Epithelial cell of proximal tubule (primary cell): ENCODE results near the gene APBB2. TPM values are rescaled to one million over a fixed set of nuclear protein-coding genes. Genes with fewer than 3 reads are reported as not detected.

Experiments
- DNase-seq: peaks from one replicate; pipeline ENCODE4 v3.0.0-alpha.2; 2011; ENCODE audit warnings: low read depth
- H3K4me3 ChIP-seq: 2 replicates; pipeline ENCODE4 v1.5.1; 2011; ENCODE audit warnings: low read depth, mild to moderate bottlenecking, low read length
- total RNA-seq: library from RNA; depleted of rRNA; stranded (reverse); fragments of >200 nt; gene quantifications from 2 replicates; pipeline ENCODE4 v1.2.3, GENCODE V29; 2015
- TF ChIP-seq, protein P1 (sequence below): conservative IDR thresholded peaks from 2 replicates; pipeline ENCODE4 v1.5.1; 2012; ENCODE audit warnings: low read depth, mild to moderate bottlenecking, low read length

The APBB2 gene
- total RNA-seq, 1 donor from 2014 or later = 27.9 TPM

DNA sequence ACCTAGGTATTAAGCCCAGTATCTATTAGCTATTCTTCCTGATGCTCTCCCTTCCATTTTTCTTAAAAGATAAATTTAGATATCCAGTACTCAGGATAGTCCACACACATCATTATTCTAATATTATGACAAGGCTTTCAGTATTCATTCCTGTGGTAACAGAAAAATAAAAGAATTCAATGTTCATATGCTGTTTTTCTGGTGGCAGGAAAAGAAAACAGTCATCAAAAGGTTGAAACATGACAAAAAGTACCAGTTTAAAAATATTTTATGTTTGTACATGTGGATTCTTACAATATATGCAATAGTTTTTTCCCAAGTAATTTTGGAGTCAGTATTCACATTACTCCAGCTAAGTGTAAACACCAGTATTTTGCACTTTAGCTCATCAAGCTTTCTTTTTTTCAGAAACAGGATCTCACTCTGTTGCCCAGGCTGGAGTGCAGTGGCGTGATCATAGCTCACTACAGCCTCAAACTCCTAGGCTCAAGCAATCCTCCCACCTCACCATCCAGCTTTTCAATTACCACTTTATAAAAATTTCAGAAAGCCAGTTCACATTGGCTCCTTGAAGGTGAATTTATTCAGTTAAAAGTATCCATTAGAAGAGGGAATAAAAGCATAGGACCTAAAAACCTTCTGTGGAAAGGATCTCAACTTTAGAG lies 2.3 kb downstream of the APBB2 start:
- no peak for DNase-seq
- TF ChIP-seq, protein P1, sequence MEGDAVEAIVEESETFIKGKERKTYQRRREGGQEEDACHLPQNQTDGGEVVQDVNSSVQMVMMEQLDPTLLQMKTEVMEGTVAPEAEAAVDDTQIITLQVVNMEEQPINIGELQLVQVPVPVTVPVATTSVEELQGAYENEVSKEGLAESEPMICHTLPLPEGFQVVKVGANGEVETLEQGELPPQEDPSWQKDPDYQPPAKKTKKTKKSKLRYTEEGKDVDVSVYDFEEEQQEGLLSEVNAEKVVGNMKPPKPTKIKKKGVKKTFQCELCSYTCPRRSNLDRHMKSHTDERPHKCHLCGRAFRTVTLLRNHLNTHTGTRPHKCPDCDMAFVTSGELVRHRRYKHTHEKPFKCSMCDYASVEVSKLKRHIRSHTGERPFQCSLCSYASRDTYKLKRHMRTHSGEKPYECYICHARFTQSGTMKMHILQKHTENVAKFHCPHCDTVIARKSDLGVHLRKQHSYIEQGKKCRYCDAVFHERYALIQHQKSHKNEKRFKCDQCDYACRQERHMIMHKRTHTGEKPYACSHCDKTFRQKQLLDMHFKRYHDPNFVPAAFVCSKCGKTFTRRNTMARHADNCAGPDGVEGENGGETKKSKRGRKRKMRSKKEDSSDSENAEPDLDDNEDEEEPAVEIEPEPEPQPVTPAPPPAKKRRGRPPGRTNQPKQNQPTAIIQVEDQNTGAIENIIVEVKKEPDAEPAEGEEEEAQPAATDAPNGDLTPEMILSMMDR = no peak

DNA sequence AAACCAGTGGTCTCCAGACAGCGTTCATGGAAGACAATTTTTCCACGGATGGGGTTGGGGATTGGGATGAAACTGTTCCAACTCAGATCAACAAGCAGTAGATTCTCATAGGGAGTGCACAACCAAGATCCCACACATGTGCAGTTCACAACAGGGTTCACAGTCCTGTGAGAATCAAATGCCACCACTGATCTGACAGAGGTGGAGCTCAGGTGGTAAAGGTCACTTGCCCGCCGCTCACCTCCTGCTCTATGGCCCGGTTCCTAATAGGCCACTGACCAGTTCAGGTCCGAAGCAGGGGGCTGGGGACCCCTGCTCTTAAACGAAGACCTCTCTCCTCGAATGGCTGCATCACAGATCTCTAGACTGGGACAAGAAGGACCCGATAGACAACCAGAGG lies 4.4 kb downstream of the APBB2 start:
- TF ChIP-seq, protein P1 = no peak
- H3K4me3 ChIP-seq = no peak overlapping the region
- DNase-seq = no peak

More for the DNA sequence above, 2.3 kb downstream of the APBB2 start:
- peak overlapping the region; percentile 65 for H3K4me3 ChIP-seq

DNA sequence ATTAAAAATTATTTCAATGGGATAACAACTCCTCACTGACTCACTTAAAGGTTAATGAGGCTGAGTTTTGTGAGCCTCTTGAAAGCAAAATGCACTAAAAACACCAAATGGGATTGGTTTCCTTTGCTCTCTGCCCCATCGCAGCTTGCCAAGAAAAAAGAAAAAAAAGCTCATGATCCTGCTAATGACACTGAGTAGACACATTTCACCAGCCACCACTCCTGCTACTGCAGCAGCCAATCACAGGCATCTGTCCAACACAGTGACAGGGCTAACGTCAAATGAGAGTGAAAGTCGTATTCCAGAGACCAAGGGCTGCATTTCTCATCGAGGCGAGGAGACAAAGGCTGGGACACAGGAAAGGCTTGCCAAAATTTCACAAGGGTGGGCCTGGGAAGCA lies 5.2 kb downstream of the APBB2 start:
- peak overlapping the region; percentile 32 for H3K4me3 ChIP-seq
- no peak for DNase-seq
- TF ChIP-seq, protein P1 = no peak

DNA sequence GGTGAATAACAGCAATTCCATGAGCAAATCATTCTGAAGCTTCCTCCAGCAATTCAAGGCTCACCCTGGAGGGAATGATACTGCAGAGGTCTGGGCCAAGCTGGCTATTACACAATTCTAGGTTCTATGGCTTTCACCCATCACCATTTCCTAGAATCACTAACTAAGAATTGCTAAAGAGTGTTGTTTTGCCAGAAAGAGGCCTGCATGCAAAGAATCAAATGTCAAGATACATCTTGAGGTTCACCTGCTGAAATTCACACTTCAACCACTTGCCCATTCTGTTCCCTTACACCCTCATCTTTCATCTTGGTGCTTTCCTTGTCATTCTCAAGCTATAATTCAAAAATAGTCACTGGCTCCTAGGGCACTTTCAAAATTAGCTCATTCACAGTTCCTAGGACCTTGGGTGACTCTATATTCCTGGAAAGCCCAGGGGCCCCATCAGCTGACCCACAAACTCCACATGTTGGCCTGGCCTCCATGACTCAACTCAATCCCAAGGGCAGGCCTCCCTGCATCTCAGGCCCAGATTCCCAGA lies 7.0 kb downstream of the APBB2 start:
- no peak overlapping the region for H3K4me3 ChIP-seq
- no peak for DNase-seq
- TF ChIP-seq, protein P1 = no peak

DNA sequence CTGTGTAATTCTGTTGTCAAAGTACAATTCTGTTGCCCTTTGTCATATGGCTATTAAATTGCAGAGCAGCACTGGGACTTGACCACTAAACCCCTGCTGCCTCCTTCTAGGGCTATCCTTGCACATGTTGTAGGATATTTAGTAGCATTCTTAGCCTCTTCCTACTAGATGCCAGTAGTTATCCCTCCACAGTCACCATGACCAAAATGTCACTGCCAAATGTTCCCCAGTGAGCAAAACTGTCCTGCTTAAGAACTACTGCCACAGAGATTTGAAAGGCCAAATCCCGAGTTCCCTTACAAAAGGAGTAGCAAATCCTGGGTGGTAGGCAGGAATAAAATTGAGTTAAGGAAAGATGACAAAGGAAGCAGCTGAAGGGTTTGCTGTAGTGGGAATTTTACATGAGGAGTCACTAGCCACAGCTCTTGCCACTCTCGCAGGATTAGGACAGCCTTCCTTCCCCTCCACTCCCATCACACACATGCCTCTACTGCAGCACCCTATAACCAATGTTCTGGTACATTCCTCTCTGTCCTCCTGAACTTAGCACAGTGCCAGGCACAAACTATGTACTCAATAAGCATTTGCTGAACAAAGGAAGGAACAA lies 8.4 kb downstream of the APBB2 start:
- H3K4me3 ChIP-seq = no peak overlapping the region
- TF ChIP-seq, protein P1 = no peak
- DNase-seq = no peak

DNA sequence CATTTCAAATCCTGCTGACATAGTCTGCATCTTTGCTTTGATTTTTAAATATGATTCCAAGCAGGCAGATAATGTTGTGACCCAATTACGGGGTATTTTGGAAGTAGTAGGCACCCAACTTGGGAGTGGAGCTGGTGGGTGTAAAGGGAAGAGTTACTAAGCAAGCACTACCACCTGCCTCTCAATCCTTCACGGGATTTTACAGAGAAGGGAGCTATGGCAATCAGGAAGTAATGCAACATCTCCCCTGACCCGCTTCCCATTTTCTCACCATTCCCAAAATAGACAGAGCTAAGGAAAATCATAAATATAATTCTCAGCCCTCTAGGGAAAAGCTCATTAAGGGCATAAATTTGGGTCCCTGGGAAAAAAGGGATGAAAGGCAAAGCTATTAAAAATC lies 9.2 kb downstream of the APBB2 start:
- no peak for DNase-seq
- H3K4me3 ChIP-seq = no peak overlapping the region
- TF ChIP-seq, protein P1 = no peak
